ENCODE results near the gene AQP4.

AQP4 gene

GRCh38 chr18:26868968-26869586 is 3.6 kb upstream of the AQP4 start:
- Histone ChIP-seq H3K9me3 (replicated peaks; ENCODE audit: low read length) (no peaks in the 10 kb centered on the region), H3K4me2 (ENCODE audit: low read length) (no peak overlapping the region), H3K36me3 (ENCODE audit: insufficient read depth, low read length) (no peaks in the 10 kb centered on the region), H3K4me3 (ENCODE audit: low read length) (no peak overlapping the region), H3K4me1 (ENCODE audit: control insufficient read depth, insufficient read depth, low read length) (no peaks in the 10 kb centered on the region), H3K27me3 (ENCODE audit: control insufficient read depth, insufficient read depth, low read length) (peaks cover 16% of the 10 kb centered on the region), H3K9ac (ENCODE audit: low read depth, low read length) (no peak overlapping the region)

GRCh38 chr18:26867471-26867870 is 2.0 kb upstream of the AQP4 start:
- H3K4me1 ChIP-seq (ENCODE audit: control insufficient read depth, insufficient read depth, low read length): no peaks in the 10 kb centered on the region

GRCh38 chr18:26864658-26865057 is 849 bp downstream of the AQP4 start:
- peaks cover 36% of the 10 kb centered on the region for H3K27me3 ChIP-seq (ENCODE audit: control insufficient read depth, insufficient read depth, low read length)
- no peak overlapping the region for H3K4me3 ChIP-seq (ENCODE audit: low read length)
- no peak overlapping the region for H3K4me2 ChIP-seq (ENCODE audit: low read length)
- no peaks in the 10 kb centered on the region for H3K36me3 ChIP-seq (ENCODE audit: insufficient read depth, low read length)
- no peak overlapping the region for H3K9ac ChIP-seq (ENCODE audit: low read depth, low read length)
- H3K9me3 ChIP-seq (replicated peaks; ENCODE audit: low read length): no peaks in the 10 kb centered on the region
- no peaks in the 10 kb centered on the region for H3K4me1 ChIP-seq (ENCODE audit: control insufficient read depth, insufficient read depth, low read length)

More at GRCh38 chr18:26867471-26867870, 2.0 kb upstream of the AQP4 start:
- Histone ChIP-seq H3K9ac (ENCODE audit: low read depth, low read length) (no peak overlapping the region), H3K4me2 (ENCODE audit: low read length) (no peak overlapping the region), H3K4me3 (ENCODE audit: low read length) (no peak overlapping the region), H3K9me3 (replicated peaks; ENCODE audit: low read length) (no peaks in the 10 kb centered on the region), H3K36me3 (ENCODE audit: insufficient read depth, low read length) (no peaks in the 10 kb centered on the region), H3K27me3 (ENCODE audit: control insufficient read depth, insufficient read depth, low read length) (peaks cover 30% of the 10 kb centered on the region)

- Histone ChIP-seq H3K27me3 (ENCODE audit: control insufficient read depth, insufficient read depth, low read length) (peaks cover 36% of the 10 kb centered on the region), H3K4me3 (ENCODE audit: low read length) (no peak overlapping the region), H3K36me3 (ENCODE audit: insufficient read depth, low read length) (no peaks in the 10 kb centered on the region)
These were observed 1.5 kb downstream of the AQP4 start for GRCh38 chr18:26863921-26864497.

GRCh38 chr18:26863122-26863879 is 2.2 kb downstream of the AQP4 start:
- Histone ChIP-seq H3K4me1 (ENCODE audit: control insufficient read depth, insufficient read depth, low read length) (no peaks in the 10 kb centered on the region), H3K4me2 (ENCODE audit: low read length) (no peak overlapping the region), H3K27me3 (ENCODE audit: control insufficient read depth, insufficient read depth, low read length) (peaks cover 36% of the 10 kb centered on the region), H3K36me3 (ENCODE audit: insufficient read depth, low read length) (no peaks in the 10 kb centered on the region), H3K9me3 (replicated peaks; ENCODE audit: low read length) (no peaks in the 10 kb centered on the region), H3K4me3 (ENCODE audit: low read length) (no peak overlapping the region), H3K9ac (ENCODE audit: low read depth, low read length) (no peak overlapping the region)

More at GRCh38 chr18:26863921-26864497, 1.5 kb downstream of the AQP4 start:
- no peaks in the 10 kb centered on the region for H3K9me3 ChIP-seq (replicated peaks; ENCODE audit: low read length)
- H3K4me2 ChIP-seq (ENCODE audit: low read length): no peak overlapping the region
- H3K4me1 ChIP-seq (ENCODE audit: control insufficient read depth, insufficient read depth, low read length): no peaks in the 10 kb centered on the region
- no peak overlapping the region for H3K9ac ChIP-seq (ENCODE audit: low read depth, low read length)

GRCh38 chr18:26862084-26862483 is 3.4 kb downstream of the AQP4 start:
- no peaks in the 10 kb centered on the region for H3K9me3 ChIP-seq (replicated peaks; ENCODE audit: low read length)
- H3K4me2 ChIP-seq (ENCODE audit: low read length): no peak overlapping the region
- no peaks in the 10 kb centered on the region for H3K36me3 ChIP-seq (ENCODE audit: insufficient read depth, low read length)
- no peak overlapping the region for H3K4me3 ChIP-seq (ENCODE audit: low read length)
- no peaks in the 10 kb centered on the region for H3K4me1 ChIP-seq (ENCODE audit: control insufficient read depth, insufficient read depth, low read length)
- H3K27me3 ChIP-seq (ENCODE audit: control insufficient read depth, insufficient read depth, low read length): peaks cover 33% of the 10 kb centered on the region
- H3K9ac ChIP-seq (ENCODE audit: low read depth, low read length): no peak overlapping the region

GRCh38 chr18:26854292-26854881 is 11.1 kb downstream of the AQP4 start:
- Histone ChIP-seq H3K9ac (ENCODE audit: low read depth, low read length) (no peak overlapping the region), H3K27me3 (ENCODE audit: control insufficient read depth, insufficient read depth, low read length) (no peaks in the 10 kb centered on the region), H3K36me3 (ENCODE audit: insufficient read depth, low read length) (no peaks in the 10 kb centered on the region), H3K4me3 (ENCODE audit: low read length) (no peak overlapping the region), H3K4me2 (ENCODE audit: low read length) (no peak overlapping the region), H3K4me1 (ENCODE audit: control insufficient read depth, insufficient read depth, low read length) (no peaks in the 10 kb centered on the region), H3K9me3 (replicated peaks; ENCODE audit: low read length) (no peaks in the 10 kb centered on the region)

- H3K4me2 ChIP-seq (ENCODE audit: low read length): no peak overlapping the region
- no peak overlapping the region for H3K4me3 ChIP-seq (ENCODE audit: low read length)
- no peaks in the 10 kb centered on the region for H3K36me3 ChIP-seq (ENCODE audit: insufficient read depth, low read length)
- no peaks in the 10 kb centered on the region for H3K9me3 ChIP-seq (replicated peaks; ENCODE audit: low read length)
- H3K9ac ChIP-seq (ENCODE audit: low read depth, low read length): no peak overlapping the region
- H3K27me3 ChIP-seq (ENCODE audit: control insufficient read depth, insufficient read depth, low read length): no peaks in the 10 kb centered on the region
- H3K4me1 ChIP-seq (ENCODE audit: control insufficient read depth, insufficient read depth, low read length): no peaks in the 10 kb centered on the region
These were observed 12.1 kb downstream of the AQP4 start for GRCh38 chr18:26853401-26853800.

GRCh38 chr18:26843760-26844159 is 21.7 kb downstream of the AQP4 start:
- Histone ChIP-seq H3K9ac (ENCODE audit: low read depth, low read length) (no peak overlapping the region), H3K36me3 (ENCODE audit: insufficient read depth, low read length) (no peaks in the 10 kb centered on the region), H3K4me1 (ENCODE audit: control insufficient read depth, insufficient read depth, low read length) (no peaks in the 10 kb centered on the region), H3K9me3 (replicated peaks; ENCODE audit: low read length) (no peaks in the 10 kb centered on the region), H3K27me3 (ENCODE audit: control insufficient read depth, insufficient read depth, low read length) (no peaks in the 10 kb centered on the region), H3K4me2 (ENCODE audit: low read length) (no peak overlapping the region), H3K4me3 (ENCODE audit: low read length) (no peak overlapping the region)

GRCh38 chr18:26840965-26841364 is 24.5 kb downstream of the AQP4 start:
- Histone ChIP-seq H3K4me3 (ENCODE audit: low read length) (no peak overlapping the region), H3K9ac (ENCODE audit: low read depth, low read length) (no peak overlapping the region), H3K4me2 (ENCODE audit: low read length) (no peak overlapping the region), H3K36me3 (ENCODE audit: insufficient read depth, low read length) (no peaks in the 10 kb centered on the region), H3K9me3 (replicated peaks; ENCODE audit: low read length) (no peaks in the 10 kb centered on the region), H3K27me3 (ENCODE audit: control insufficient read depth, insufficient read depth, low read length) (no peaks in the 10 kb centered on the region), H3K4me1 (ENCODE audit: control insufficient read depth, insufficient read depth, low read length) (no peaks in the 10 kb centered on the region)

GRCh38 chr18:26839609-26840008 is 25.9 kb downstream of the AQP4 start:
- H3K4me2 ChIP-seq (ENCODE audit: low read length): no peak overlapping the region
- no peaks in the 10 kb centered on the region for H3K36me3 ChIP-seq (ENCODE audit: insufficient read depth, low read length)
- no peak overlapping the region for H3K9ac ChIP-seq (ENCODE audit: low read depth, low read length)
- no peaks in the 10 kb centered on the region for H3K4me1 ChIP-seq (ENCODE audit: control insufficient read depth, insufficient read depth, low read length)
- H3K27me3 ChIP-seq (ENCODE audit: control insufficient read depth, insufficient read depth, low read length): no peaks in the 10 kb centered on the region
- no peak overlapping the region for H3K4me3 ChIP-seq (ENCODE audit: low read length)
- H3K9me3 ChIP-seq (replicated peaks; ENCODE audit: low read length): no peaks in the 10 kb centered on the region
